DMS 273 (cell line): ENCODE measurements around the gene DEFB112.

Source experiments
- DNase-seq: peaks from one replicate; lab custom pipeline; 2025; ENCODE audit not compliant: unreplicated experiment; lab: John Stamatoyannopoulos, UW

The DEFB112 gene, protein sequence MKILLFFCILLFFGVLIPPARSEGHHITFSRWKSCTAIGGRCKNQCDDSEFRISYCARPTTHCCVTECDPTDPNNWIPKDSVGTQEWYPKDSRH

DNA sequence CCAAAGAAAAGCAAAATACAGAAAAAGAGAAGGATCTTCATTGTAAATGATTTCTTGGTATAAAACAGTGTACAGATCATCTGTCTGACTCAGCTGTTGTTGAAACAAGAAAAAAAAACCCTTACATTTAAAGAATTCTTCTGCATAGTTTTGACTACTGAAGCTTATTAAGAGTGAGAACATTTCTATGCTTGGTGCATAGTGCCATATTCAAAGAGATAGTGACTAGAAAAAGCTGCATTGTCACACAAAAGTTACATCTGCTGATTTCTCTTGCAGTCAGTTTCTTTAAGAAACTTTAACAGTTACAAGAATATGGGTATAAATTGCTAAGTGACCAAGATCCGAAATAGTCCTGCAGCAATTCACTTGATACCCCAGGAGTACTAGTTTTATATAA is at the start of gene DEFB112:
TSS of gene DEFB112 (minus strand) at position 101 of the 400 bp plus-strand sequence. CDS start at position 41, 60 bp downstream.
- DNase-seq, result no peak

DNA sequence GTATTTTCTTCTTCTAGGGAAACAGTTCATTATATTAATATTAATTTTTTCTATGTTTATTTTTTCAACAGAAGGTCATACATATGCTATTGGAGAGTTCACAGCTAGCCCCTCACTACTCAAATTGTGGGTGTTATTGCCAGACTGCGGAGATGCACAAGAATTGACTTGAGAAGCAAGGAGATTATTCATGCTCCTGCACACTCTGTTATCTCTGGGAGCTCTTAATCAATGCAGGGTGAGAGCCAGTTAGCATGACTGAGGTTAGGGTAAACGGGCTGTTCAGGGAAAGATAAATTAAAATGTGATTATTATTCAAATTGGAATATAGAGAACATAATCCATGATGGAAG is 48.9 kb upstream of the DEFB112 start:
- no peak for DNase-seq

DNA sequence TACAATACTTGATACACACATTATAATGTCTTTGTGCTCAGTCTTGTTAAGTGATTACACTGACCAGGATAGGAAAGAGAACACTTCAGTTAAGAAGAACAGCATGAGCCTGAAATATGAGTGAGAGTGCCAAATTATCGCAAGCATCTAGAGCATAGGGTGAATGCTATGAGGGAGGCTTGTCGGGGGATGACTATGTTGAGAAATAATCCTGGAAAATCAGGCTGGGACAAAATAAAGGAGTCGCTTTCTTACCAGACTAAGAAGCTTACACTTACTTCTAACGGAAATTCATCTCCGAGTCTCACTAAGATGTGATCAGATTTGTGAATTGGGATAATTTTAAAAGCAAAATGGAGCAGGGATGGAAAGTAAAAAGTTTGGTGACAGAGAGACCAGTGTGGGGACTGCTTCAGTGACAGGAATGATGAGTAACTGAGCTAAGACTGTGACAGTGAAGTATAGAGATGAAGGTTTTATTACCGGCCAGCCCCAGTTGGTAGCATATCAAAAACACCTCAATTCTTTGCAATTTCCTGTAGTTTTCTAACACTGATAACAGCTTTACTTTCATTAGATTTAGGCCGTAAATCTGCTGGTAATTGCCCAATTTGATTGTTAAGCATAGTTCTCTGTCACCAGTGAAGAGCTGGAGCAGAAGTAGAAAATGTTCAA is 48.4 kb upstream of the DEFB112 start:
- no peak for DNase-seq

DNA sequence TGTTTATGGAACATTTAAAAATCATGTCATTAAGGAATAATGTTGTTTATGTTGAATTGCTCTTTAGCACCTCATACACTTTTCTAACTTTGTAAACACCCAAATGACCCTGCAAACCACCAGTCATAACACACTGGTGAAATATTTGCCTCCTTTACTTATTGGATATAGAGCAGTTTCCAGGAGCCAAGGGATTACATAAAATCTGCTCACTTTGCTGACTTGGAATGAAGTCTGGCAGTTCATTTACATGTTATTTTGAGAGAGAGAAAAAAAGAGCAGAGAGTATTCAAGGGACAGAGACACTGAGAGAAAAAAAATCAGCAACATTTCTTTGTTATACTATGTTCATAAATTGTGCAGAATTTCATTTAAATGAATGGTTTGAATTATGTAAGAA is 46.6 kb upstream of the DEFB112 start:
- no peak for DNase-seq

DNA sequence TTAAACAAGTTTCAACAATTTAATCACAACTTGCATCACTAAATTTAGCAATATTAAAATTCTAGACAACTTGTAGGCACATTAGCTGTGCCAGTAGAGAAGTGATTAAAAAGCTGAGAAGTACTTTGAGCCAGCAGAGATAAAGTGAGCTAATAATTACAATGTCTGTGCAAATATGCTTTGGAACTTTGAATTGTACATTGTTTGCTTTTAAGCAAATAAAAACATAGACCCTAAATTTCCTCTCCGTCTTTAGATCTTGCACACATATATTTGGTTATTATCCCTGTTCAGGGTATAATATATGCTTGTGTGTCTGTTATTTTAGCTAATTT is 44.2 kb upstream of the DEFB112 start:
- no peak for DNase-seq

DNA sequence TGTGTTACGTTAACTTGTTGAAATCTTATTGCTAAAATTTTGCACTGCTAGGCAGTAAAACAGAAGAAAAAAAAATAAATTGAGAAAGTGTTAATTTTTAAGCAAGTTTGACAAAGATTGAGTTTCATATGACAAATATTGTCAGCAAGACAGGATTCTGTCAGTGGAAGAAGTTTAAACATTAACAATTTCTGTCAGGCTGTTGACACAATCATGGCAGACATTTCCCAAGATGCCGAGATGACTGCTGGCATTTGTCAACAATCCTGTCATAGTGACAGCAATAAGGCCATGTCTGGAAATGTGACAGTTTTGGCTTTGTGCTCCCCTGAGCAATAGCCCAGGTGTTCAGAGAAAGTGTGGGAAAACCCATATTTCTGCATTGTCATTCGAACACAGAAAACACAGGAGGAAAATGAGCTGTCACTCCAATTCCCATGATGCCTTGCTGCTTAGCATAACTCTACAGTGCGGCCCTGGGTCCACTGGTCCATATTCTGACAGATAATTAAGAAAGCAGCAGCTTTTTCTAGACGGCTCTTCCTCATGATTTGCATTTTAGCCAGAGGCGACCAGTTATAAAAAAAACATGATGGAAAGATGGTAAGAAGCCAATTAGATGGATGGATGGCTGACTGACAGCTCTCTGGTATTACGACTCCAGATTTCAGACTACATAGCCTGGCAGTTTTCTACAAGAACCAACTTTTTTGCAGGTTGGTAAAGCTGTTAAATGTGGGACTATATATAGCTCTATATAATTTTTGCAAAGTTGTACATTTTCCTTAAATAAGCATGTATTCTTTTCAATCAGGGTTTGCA is 43.6 kb upstream of the DEFB112 start:
- DNase-seq, result no peak

DNA sequence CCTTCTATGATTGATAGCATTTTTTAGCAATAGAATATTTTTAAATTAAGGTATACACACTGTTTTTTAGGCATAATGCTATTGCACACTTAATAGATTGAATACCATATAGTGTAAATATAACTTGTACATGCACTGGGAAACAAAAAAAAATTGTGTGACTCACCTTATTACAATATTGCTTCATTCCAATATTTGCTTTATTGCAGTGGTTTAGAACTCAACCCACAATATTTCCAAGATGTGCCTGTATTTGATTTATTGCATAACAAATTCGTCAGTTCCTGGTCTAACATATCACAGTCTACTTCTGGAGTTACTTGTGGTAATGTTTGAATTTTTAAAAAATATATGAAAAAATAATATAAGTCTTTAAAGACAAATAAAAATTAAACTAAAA is 41.9 kb upstream of the DEFB112 start:
- DNase-seq, result no peak

DNA sequence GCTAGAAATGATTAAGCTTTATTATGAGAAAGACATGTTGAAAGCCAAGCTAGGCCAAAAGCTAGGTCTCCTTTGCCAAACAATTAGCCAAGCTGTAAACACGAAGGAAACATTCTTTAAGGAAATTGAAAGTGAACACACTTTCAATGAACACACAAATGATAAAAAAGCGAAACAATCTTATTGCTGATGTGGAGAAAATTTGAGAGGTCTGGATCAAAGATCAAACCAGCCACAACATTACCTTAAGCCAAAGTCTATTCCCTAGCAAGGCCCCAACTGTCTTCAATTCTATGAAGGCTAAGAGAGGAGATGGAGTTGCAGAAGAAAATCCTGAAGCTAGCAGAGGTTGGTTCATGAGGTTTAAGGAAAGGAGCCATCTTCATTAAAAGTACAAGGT is 40.2 kb upstream of the DEFB112 start:
- no peak for DNase-seq

DNA sequence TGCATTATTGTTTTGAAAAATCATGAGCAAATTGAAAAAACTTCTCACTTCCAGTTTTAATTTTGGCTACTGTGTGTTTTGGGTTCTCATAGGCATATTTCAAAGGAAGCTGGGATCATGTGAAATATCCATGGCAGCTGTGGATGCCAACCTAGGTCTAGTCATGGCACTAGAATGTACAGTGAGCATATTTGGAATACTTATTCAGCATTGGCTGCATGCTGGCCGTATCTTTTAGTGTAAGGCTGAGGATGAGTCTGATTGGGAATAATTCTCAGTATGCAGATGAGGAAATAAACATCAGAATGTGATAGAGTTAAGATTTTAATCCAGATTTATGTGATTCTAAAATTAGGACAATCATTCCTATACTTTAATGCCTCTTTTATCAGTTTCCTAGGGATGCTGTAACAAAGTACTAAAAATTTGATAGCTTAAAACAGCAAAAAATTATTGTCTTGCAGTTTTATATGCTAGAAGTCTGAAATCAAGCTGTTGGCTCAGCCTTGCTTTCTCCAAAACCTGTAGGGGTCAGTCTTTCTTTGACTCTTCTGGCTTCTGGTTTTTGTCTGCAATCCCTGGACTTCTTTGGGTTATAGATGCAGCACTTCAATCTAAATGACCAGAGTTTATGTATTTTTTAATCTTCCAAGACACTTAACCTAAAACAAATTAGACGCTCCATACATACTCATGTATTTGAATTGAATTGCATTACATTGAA is 37.7 kb upstream of the DEFB112 start:
- no peak for DNase-seq

DNA sequence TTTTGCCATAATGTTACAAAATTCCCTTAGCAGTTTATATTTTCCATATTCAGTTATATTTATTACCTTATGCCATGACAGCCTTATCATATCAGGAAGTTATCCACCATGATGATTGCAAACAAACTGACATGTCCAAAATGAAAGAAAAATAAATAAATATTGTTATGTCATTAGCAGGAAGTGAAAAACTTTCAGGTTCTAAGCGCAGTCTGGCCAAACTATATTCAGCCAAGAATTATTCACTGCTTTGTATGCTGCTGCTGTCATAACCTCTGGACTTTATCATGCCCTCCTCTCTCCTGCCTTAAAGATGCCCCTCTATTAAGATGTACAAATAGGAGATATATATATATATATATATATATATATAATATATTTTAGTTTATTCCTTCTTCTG is 27.7 kb upstream of the DEFB112 start:
- DNase-seq, result no peak

DNA sequence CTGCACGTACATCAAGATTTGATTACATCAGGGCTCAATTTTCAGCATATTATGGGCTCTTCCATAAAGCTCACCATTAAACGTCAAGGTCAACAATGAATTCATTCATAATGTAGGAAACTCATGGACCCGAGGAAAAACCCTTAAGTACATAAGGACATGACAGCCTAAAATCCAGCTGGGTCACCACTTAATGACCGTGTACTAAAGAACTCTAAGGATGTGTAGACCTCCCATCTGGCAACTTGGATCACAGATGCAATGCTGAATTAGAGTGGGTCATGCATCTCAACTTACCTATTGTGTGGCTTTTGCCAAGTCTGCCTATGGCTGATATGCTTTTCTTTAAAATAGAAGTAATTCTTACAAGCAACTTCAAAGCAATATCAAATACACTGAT is 26.7 kb upstream of the DEFB112 start:
- DNase-seq, result no peak

DNA sequence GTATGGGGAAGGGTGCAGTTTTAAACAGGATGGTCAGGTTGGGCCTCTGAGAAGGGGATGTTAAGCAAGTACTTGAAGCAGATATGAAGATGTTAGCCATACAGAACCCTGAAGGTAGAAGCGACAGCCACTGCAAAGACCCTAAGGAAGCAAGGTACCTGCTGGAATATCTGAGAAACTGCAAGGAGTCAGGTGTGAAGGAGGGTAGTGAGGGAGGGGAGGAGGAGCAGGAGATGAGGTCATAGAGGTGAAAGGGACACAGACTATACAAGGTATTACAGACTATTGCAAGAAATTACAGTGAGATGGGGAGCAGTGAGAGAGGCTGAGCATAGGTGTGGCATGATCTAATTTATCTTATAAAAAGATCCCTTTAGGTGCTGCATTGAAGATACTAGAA is 22.2 kb upstream of the DEFB112 start:
- no peak for DNase-seq

DNA sequence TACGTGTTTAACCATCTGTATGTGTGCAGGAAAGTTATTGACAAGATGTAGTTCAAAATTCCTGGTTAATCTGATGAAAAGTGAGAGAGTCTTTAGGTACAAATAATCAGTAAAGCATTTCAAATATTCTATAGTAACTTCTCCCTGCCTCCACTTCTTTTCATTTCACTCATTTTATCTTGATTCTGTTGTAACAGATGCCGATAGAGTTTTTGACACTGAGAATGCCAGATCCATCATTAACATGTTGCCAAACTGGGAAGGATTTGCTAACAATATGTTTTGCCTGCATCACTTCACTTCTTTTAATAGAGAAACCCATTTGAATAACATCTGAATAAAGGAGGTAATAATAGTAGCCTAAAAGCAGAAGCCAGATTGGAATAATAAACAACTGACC is 20.4 kb upstream of the DEFB112 start:
- no peak for DNase-seq

DNA sequence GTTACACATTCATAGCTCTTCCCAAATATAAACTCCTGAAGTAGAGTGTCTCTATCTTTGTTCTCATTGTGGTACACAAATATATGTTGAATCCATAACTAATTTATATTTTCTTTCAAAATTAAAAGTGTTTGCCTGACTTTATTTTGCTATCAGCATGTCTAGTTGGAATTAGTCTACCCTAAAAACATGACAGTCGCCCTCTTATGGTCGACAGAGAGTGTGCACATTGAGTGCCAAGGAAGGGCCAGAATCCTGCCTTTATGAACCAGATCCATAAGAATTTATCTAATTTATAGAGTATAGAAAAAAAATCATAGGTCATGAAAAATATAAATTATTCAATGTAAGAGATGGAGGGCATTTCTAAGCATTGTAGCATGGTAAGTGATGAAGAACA is 12.3 kb upstream of the DEFB112 start:
- peak; percentile 22 for DNase-seq

DNA sequence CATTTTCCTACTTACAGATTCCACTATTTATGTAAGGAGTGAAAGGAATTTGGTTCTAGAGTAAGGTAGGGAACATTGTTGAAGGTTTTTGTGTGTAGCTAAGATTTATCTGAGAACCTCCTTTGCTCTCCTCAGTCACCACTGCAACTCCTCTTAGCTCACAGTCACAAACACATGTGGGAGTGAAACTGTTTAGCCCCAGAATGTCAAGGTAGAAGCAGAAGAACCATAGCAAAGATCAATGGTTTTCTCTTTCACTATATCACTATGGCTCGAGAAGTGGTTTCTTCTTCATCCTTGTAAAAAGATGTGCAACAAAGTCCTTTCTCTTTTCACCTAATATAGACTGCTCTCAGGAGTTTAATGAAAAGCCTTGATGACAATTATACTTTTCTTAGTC is 6.5 kb upstream of the DEFB112 start:
- DNase-seq, result no peak

DNA sequence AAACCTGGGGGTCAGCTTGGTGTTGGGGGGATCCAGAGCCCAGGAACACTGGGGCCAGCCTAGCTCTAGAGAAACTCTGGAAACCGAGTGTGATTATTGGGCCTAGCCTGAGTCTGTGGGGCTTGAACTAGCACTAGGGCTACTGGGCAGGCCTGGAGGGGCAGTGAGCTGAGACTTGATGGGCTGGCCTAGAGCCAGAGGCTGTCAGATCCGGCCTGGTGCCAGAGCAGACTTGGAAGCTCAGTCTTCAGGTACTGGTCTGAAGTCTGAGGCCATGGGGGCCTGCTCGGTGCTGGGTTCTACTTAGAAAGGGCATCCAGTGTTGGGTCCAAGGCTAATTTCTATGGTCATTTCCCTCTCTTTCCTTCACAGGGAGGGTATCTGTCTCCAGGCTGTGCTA is 2.7 kb downstream of the DEFB112 start:
- no peak for DNase-seq

DNA sequence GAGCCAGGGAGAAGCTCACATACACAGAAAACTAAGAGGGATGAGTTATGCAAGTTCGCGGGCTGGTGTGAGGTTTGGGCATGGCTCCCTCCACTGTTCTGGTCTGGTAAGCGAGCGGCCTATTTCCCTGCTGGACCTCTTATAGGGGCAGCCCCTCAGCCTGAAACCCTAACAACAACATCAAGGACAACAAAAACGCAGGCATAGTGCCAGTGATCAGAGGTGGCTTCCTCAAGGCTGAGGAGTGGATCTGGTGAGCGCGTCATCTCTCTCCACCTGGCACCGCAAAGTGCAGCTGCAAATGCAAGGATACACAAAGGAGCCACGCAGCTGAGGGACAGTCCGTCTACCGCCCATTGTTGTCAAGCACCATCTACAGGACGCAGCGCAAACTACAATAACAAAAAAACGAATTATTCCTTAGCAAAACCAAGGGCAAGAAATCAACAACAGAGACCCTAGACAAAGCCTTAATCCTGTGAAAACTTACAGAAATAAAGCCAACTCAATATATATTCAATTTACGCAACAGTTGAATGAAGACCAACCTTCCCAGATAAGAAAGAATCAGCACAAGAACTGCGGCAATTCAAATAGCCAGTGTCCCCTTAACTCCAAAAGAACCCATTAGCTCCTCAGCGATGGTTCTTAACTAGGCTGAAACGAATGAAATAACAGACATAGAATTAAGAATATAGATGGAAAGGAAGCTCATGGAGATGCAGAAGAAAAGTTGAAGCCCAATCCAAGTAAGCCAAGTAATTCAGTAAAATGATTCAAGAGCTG is 18.8 kb downstream of the DEFB112 start:
- DNase-seq, result peak; percentile 47

DNA sequence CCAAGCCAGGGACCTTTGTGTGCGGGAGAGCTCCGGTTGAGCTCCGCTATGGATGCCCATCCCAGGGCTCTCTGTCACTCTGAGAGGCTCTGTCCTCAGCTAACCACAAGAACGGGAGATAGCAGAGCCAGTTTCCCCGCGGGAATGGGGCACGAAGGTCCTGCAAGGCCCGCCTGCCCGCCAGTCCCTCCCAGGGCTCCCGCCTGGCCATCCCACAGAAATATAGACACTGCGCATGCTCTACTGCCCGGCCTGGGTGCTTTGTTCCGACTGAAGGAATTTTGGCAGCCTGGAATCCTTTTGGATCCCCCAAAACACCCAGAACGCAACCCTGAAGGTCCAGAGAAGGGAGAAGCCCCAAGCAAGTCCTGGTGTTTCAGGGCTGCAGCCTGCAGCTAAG is 19.4 kb downstream of the DEFB112 start:
- DNase-seq, result no peak

DNA sequence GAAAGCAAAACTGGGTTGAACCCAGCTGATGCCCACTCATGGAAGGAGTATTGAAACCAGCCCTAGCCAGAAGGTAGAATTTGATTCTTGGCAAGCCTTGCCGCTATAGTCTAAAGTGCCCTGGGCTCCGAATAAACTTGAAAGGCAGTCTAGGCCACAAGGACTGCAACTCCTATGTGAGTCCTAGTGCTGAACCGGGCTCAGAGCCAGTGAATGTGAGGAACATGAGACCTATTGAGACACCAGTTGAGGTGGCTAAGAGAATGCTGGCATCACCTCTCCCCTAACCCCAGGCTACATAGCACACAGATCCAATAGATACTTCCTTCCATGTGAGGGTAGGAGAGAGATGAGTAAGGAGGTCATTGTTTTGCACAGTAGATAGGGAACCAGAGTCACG is 24.5 kb downstream of the DEFB112 start:
- no peak for DNase-seq

DNA sequence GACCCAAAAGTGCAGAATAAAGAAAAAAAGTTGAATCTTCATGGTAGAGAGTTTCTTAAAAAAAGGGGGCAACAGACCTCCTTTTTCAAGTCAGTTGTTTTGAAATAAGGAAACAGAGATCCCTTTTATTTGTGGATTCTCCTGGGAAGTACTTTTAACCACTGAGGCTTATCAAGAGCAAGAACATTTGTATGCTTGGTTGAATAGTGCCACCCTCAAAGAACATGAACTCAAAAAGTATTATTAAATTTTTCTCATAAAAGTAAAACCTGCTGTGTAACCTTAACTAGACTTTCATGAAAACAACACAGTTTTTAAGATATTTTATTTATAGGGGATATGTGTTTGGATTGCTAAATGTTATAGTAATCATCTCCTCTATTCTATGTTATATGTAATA is 27.8 kb downstream of the DEFB112 start, which contains the start of gene DEFB110:
TSS of gene DEFB110 (minus strand) at position 101 of the 400 bp plus-strand sequence. CDS start at position 42, 59 bp downstream.
- DNase-seq, result no peak

DNA sequence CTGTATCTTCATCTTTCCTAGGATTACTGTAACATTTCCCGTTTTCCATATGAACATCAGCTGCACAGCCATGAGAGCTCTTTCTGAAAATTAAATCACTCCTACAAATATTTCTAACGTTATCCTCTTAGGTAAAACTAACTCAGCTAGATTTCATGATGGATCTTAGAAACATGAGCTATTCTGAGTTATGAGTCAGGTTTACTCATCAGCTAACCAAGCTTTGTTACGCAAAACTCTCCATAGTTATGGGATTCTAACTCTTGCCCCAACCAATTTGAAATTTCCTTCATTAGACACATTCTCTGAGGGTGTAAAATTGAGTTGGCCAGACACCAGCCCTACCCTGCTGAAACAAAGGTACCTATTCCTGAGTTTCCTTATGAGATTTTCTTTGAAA is 41.9 kb downstream of the DEFB112 start:
- no peak for DNase-seq
